ENCODE results near the gene CREB5. TPM values are rescaled to one million over a fixed set of nuclear protein-coding genes. Genes with fewer than 3 reads are reported as not detected.

Gene CREB5
- total RNA-seq, 1 experiment from 2014 or later = 1.3 TPM

GRCh38 chr7:28703037-28703765 is 290.9 kb downstream of the CREB5 start:
- H3K36me3 Mint-ChIP-seq = no peaks in the 10 kb centered on the region
- H3K27ac Mint-ChIP-seq = no peak overlapping the region
- ATAC-seq (no peak), DNase-seq (ENCODE audit: low spot score) (no peak)
- TF ChIP-seq RELA (CRISPR knock-in tag; IDR thresholded peaks at IDR 0.05; ENCODE audit: borderline replicate concordance) (no peak), KAT7 (CRISPR knock-in tag; IDR thresholded peaks at IDR 0.05; ENCODE audit: borderline replicate concordance) (no peak), SMAD3 (CRISPR knock-in tag; IDR thresholded peaks at IDR 0.05; ENCODE audit: borderline replicate concordance) (no peak), NR3C1 (CRISPR knock-in tag; conservative IDR thresholded peaks at IDR 0.05; ENCODE audit: low read depth) (no peak), ZNF263 (CRISPR knock-in tag; IDR thresholded peaks at IDR 0.05; ENCODE audit: low read depth) (no peak), TCF7 (CRISPR knock-in tag; IDR thresholded peaks at IDR 0.05; ENCODE audit: low read depth) (no peak), NR2C2 (CRISPR knock-in tag; IDR thresholded peaks at IDR 0.05) (no peak), CTCF (IDR thresholded peaks at IDR 0.05) (no peak), AR (CRISPR knock-in tag; IDR thresholded peaks at IDR 0.05) (no peak), FOXK1 (CRISPR knock-in tag; IDR thresholded peaks at IDR 0.05) (no peak), NFE2L1 (CRISPR knock-in tag; IDR thresholded peaks at IDR 0.05) (no peak), USF2 (CRISPR knock-in tag; IDR thresholded peaks at IDR 0.05) (no peak), EMX1 (CRISPR knock-in tag; IDR thresholded peaks at IDR 0.05) (no peak), FOXP1 (CRISPR knock-in tag; IDR thresholded peaks at IDR 0.05; ENCODE audit: borderline replicate concordance) (no peak), ATF6 (CRISPR knock-in tag; IDR thresholded peaks at IDR 0.05) (no peak)
- CTCF ChIA-PET = no interaction called here
- peaks cover 39% of the 10 kb centered on the region for H3K4me1 Mint-ChIP-seq
- POLR2A ChIA-PET = no interaction called here
- H3K4me3 Mint-ChIP-seq = no peak overlapping the region
- no peaks in the 10 kb centered on the region for H3K27me3 Mint-ChIP-seq (ENCODE audit: low read depth)
- H3K9me3 Mint-ChIP-seq = peaks cover 28% of the 10 kb centered on the region

- TF ChIP-seq SOX15 (CRISPR knock-in tag; IDR thresholded peaks at IDR 0.05) (no peak), ZNF423 (CRISPR knock-in tag; IDR thresholded peaks at IDR 0.05) (no peak), OVOL2 (CRISPR knock-in tag; IDR thresholded peaks at IDR 0.05; ENCODE audit: borderline replicate concordance) (no peak), FOXP4 (CRISPR knock-in tag; IDR thresholded peaks at IDR 0.05) (no peak), TEAD4 (CRISPR knock-in tag; IDR thresholded peaks at IDR 0.05) (no peak)
- CTCF ChIA-PET = interaction anchor here (0.5 kb wide), 1 partner anchor 166 kb away, joined by 4 read pairs; no protein-coding TSS in a partner anchor
- DNase-seq (ENCODE audit: low spot score) (no peak), ATAC-seq (no peak)
- H3K36me3 Mint-ChIP-seq = no peaks in the 10 kb centered on the region
- POLR2A ChIA-PET = no interaction called here
- H3K27ac Mint-ChIP-seq = no peak overlapping the region
- H3K27me3 Mint-ChIP-seq (ENCODE audit: low read depth) = no peaks in the 10 kb centered on the region
- peaks cover 28% of the 10 kb centered on the region for H3K9me3 Mint-ChIP-seq
- no peak overlapping the region for H3K4me3 Mint-ChIP-seq
- peaks cover 40% of the 10 kb centered on the region for H3K4me1 Mint-ChIP-seq
These were observed 292.4 kb downstream of the CREB5 start for GRCh38 chr7:28704706-28705105.
